Psoas muscle (tissue), 8 donors: ENCODE results near the gene ACVR1. TPM values are rescaled to one million over a fixed set of nuclear protein-coding genes. Genes with fewer than 3 reads are reported as not detected.

Experiments used
- ATAC-seq, 4 donors: fragments of 200-7000 bp; cut with Tn5 transposase; one replicate each; pipeline ENCODE4 v1.9.1; 2020; ENCODE audit warnings: moderate library complexity in 3 of 4, mild to moderate bottlenecking in 2 of 4
- DNase-seq, 2 donors: peaks; one replicate each; pipeline ENCODE4 v3.0.0-alpha.2; 2020
- H3K27ac ChIP-seq: fragments of 200-600 bp; one replicate; pipeline ENCODE4 v1.8.0; 2022
- H3K27me3 ChIP-seq, 3 donors: fragments of 200-600 bp in 1 of 3; one replicate each; pipeline versions ENCODE4 v1.6.1 to v1.8.0; 2013 to 2022; ENCODE audit warnings: low read length in 2 of 3, mild to moderate bottlenecking in 2 of 3, moderate library complexity in 1 of 3; ENCODE audit not compliant: insufficient read depth in 3 of 3
- H3K36me3 ChIP-seq, 2 donors: fragments of 200-600 bp in 1 of 2; one replicate each; pipeline versions ENCODE4 v1.6.1 to v1.8.0; 2013 to 2022; ENCODE audit warnings: low read depth in 1 of 2, mild to moderate bottlenecking in 1 of 2, moderate library complexity in 1 of 2; ENCODE audit not compliant: insufficient read depth in 1 of 2
- H3K4me1 ChIP-seq: fragments of 200-600 bp; one replicate; pipeline ENCODE4 v1.8.0; 2022
- H3K4me3 ChIP-seq: fragments of 200-600 bp; one replicate; pipeline ENCODE4 v1.8.0; 2022; ENCODE audit warnings: mild to moderate bottlenecking
- H3K9me3 ChIP-seq: fragments of 200-600 bp; one replicate; pipeline ENCODE4 v1.8.0; 2022
- CTCF ChIP-seq: fragments of 200-600 bp; IDR thresholded peaks from one replicate; pipeline ENCODE4 v1.8.0; 2022; ENCODE audit warnings: antibody characterized with exemption
- WGBS, 3 donors: extraction: QIAGEN DNeasy Blood & Tissue Kit; methylation state at CpG; one replicate each; pipeline versions ENCODE4 v1.1.6 to v1.1.7; 2013; 5-methylcytosine and 5-hydroxymethylcytosine counted together
- intact Hi-C, 2 donors: fragments of 100-400 bp; cut with DNase I; formaldehyde crosslinking; loops; one replicate each; pipeline versions ENCODE4 v1.11.0 to v1.14.2; 2022
- polyA plus RNA-seq, 3 donors: library from polyadenylated mRNA; stranded (reverse); fragments of 200-250 nt; gene quantifications; one replicate each; pipeline ENCODE4 v1.2.3, GENCODE V29; 2013
- total RNA-seq, 4 donors: library from RNA; stranded (reverse); fragmentation: NEBNext Ultra II Directional in 2 of 4; extraction: Animal tissue kit (Norgen Biotek cat#: 25700) in 2 of 4; gene quantifications; one replicate each; pipeline versions ENCODE4 v1.2.1 to v1.2.4, GENCODE V29; 2021 to 2023
- donor health status: healthy with polysubstance abuse.
- donor health status: DM: no; HTN: no; CAD: no; lungs with moderate emphysema.
- donor health status: Bipolar disorder and iron deficiency.
- donor health status: healthy.
- donor health status: DM: yes; HTN: yes; CAD: no.
- donor health status: DM: no; HTN: no; CAD: no.
- donor health status: DM: no; HTN: no; CAD: no.
- donor health status: DM: yes; HTN: yes; CAD: no.

The ACVR1 gene
- total and polyA plus RNA-seq, 7 donors: 9.5 to 28.0 (median 24.1) TPM

DNA sequence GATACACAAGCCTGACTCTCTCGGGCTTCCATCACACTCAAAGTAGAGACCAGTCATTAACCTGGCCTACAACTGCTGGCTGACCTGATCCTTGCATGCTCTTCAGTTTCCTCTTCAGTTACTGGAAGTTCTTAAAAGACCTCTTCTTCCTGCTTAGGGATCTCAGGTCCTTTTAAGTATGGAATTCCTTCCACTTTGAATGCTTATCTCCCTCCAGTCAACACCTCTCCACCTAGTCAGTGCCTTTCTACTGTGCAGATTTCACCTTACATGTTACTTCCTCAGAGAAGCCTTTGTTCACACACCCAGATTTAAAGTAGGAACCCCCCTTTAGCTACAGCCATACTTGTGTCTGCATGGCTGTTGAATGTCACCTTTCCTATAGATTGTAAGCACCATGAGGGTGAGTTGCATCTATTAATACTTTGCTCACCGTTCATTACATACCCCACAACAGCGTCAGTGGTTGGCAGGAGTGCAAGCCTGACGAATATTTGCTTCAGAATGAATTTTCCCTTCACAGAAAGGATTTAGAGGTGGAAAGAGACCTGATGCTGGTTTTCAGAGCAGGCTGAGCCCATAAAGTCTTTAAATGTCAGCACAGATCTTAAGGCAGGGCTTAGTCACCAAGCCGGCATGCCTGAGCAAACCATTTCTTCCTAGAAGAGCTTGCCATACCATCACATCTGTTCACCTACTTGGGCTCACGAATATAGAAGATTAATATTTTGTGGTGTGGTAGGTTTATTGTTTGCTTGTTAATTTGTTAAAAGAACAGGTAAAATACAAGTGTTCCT, 90.1 kb downstream of the ACVR1 start:
- TF ChIP-seq CTCF: no peak
- DNase-seq (no peak), ATAC-seq (no peak)
- WGBS, 3 donors: 57 to 89% (median 65%) methylated on average over 6 of the region's 6 CpGs
- Histone ChIP-seq H3K27ac (peak overlapping the region; percentile 92), H3K4me3 (no peak overlapping the region), H3K4me1 (peaks cover 96% of the 10 kb centered on the region), H3K27me3 (no peaks in the 10 kb centered on the region), H3K36me3 (no peaks in the 10 kb centered on the region), H3K9me3 (no peaks in the 10 kb centered on the region)
- intact Hi-C loops: loop anchor here in 1 of 2 donors (5.0 kb wide), 1 partner anchor 56 kb away; no protein-coding TSS in a partner anchor

DNA sequence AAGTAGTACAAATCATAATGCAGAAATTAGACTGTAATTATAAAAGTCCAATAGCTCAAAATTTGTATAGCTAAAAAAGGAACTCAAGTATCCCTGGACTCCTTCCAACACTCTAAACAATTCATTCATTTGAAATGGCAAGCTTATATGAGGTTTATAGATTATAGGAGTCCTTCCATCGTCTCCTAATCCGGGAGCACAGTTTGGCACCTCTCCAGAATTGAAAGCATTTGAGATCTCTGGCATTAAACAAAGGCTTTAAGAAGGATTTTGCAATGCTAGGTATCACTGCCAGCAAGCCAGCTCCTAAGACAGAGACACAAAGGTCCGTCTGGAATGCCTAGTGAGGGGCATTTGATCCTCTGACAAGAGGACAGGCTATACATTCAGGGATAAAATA, 90.9 kb downstream of the ACVR1 start:
- peak overlapping the region; percentile 37 for H3K4me3 ChIP-seq
- H3K27ac ChIP-seq: peak overlapping the region; percentile 81
- TF ChIP-seq CTCF: no peak
- DNase-seq (no peak), ATAC-seq (no peak)
- H3K36me3 ChIP-seq: peaks cover 0 to under 1% of the 10 kb centered on the region in 2 donors
- H3K9me3 ChIP-seq: no peaks in the 10 kb centered on the region
- WGBS, 3 donors: 13 to 18% (median 15%) methylated on average over 3 of the region's 3 CpGs
- no peaks in the 10 kb centered on the region for H3K27me3 ChIP-seq
- peaks cover 96% of the 10 kb centered on the region for H3K4me1 ChIP-seq
- intact Hi-C loops: loop anchor here in 1 of 2 donors (5.0 kb wide), 1 partner anchor 57 kb away; no protein-coding TSS in a partner anchor

GRCh38 chr2:157784823-157785175, 91.3 kb downstream of the ACVR1 start:
- 40 to 79% (median 47%) methylated on average over 5 of the region's 5 CpGs for WGBS, 3 donors
- H3K27ac ChIP-seq: peak overlapping the region; percentile 81
- peaks cover 96% of the 10 kb centered on the region for H3K4me1 ChIP-seq
- no peak for ATAC-seq
- H3K36me3 ChIP-seq: peaks cover 0 to 4% of the 10 kb centered on the region in 2 donors
- intact Hi-C loops: loop anchor here in 1 of 2 donors (5.0 kb wide), 1 partner anchor 58 kb away; no protein-coding TSS in a partner anchor
- H3K4me3 ChIP-seq: peak overlapping the region; percentile 37
- H3K27me3 ChIP-seq: no peaks in the 10 kb centered on the region
- no peaks in the 10 kb centered on the region for H3K9me3 ChIP-seq
- no peak for DNase-seq
- no peak for TF ChIP-seq CTCF

DNA sequence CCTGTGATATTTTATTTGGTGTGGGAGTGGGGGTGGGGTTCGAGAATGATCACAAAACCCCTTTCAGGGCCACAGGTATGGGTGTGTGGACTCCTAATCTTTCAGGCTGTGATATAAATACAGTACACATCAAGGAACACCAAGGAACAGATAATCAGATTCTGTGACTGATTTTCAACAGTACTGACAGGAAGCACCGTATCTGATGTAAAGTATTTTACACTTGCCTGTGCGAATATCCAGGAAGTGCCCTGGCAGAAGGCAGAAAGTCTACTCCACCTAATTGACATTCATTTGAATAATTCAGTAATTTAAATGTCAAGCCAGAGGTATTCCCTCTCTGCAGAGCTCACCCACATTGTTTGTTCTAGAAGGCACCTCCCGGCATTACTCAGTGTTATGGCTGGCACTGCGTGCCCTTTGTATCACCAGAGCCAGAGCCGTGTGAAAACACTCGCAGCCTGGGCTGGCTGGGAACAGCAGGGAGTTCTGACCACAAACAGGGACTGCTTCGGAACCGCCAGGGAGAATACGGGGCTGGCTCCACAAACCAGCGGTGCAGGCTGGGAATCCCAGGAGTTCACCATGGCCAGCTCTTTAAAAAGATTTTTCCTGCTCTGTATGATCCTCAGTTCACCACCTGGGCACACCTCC, 91.8 kb downstream of the ACVR1 start:
- TF ChIP-seq CTCF: no peak
- Histone ChIP-seq H3K4me3 (peak overlapping the region; percentile 37), H3K36me3 (peaks cover 0 to 9% of the 10 kb centered on the region in 2 donors), H3K4me1 (peaks cover 93% of the 10 kb centered on the region), H3K27ac (peak overlapping the region; percentile 81), H3K27me3 (no peaks in the 10 kb centered on the region), H3K9me3 (no peaks in the 10 kb centered on the region)
- DNase-seq (peak in 1 of 2 donors; percentile 26), ATAC-seq (peak; percentile 43 to 66 (median 64))
- WGBS, 3 donors: 35 to 51% (median 36%) methylated on average over 11 of the region's 11 CpGs
- intact Hi-C loops: no loop called here
